ENCODE data around the gene SMG6.

GRCh38 chr17:2239170-2239551 is 64.4 kb downstream of the SMG6 start:
- TF ChIP-seq, protein P1, sequence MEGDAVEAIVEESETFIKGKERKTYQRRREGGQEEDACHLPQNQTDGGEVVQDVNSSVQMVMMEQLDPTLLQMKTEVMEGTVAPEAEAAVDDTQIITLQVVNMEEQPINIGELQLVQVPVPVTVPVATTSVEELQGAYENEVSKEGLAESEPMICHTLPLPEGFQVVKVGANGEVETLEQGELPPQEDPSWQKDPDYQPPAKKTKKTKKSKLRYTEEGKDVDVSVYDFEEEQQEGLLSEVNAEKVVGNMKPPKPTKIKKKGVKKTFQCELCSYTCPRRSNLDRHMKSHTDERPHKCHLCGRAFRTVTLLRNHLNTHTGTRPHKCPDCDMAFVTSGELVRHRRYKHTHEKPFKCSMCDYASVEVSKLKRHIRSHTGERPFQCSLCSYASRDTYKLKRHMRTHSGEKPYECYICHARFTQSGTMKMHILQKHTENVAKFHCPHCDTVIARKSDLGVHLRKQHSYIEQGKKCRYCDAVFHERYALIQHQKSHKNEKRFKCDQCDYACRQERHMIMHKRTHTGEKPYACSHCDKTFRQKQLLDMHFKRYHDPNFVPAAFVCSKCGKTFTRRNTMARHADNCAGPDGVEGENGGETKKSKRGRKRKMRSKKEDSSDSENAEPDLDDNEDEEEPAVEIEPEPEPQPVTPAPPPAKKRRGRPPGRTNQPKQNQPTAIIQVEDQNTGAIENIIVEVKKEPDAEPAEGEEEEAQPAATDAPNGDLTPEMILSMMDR (IDR thresholded peaks at IDR 0.05; ENCODE audit: insufficient read depth, low read depth, low read length), result no peak
- TF ChIP-seq EZH2 (IDR thresholded peaks at IDR 0.05; ENCODE audit: insufficient read depth, low read length), result no peak

Data from astrocyte (in vitro differentiated cells and primary cell).